ENCODE data around the gene PIK3C3. TPM values are rescaled to one million over a fixed set of nuclear protein-coding genes. Genes with fewer than 3 reads are reported as not detected.
A peak's percentile ranks its signal among the peaks of the same experiment; 100 is the strongest.

PIK3C3 gene
- total and polyA plus RNA-seq, 9 of the 15 experiments (the other 6 are each of a cell fraction or from before 2014, with no cell fraction given): 27.0 to 101 (median 42.9) TPM

GRCh38 chr18:41917181-41917580 is 37.9 kb upstream of the PIK3C3 start:
- no peak overlapping the region for H3K4me2 ChIP-seq (ENCODE audit: insufficient read depth, low read length)
- H3K9me3 ChIP-seq (replicated peaks; ENCODE audit: control insufficient read depth, insufficient read depth, low read depth, low read length): no peaks in the 10 kb centered on the region
- no peak overlapping the region for H2AFZ ChIP-seq (ENCODE audit: low read depth, low read length)
- DNase-seq (ENCODE audit: extremely low read depth in 1 of 4, low spot score in 3 of 4) (no peak), ATAC-seq (no peak), FAIRE-seq (no peak)
- in situ Hi-C loops (cut with MboI) (no loop called here), intact Hi-C loops (cut with micrococcal nuclease) (no loop called here)
- no peak overlapping the region for H3K9ac ChIP-seq (ENCODE audit: insufficient read depth in 1 of 2, low read depth in 2 of 2, low read length in 2 of 2)
- no TSS peak for BruUV-seq (replicated peaks)
- no peaks in the 10 kb centered on the region for H3K27me3 ChIP-seq (ENCODE audit: control insufficient read depth in 2 of 2, insufficient read depth in 2 of 2, low read length in 2 of 2)
- no peak overlapping the region for H3K4me3 ChIP-seq
- no peaks in the 10 kb centered on the region for H3K36me3 ChIP-seq (ENCODE audit: control insufficient read depth, insufficient read depth, low read length)
- H3K9me1 ChIP-seq (ENCODE audit: control insufficient read depth, insufficient read depth, low read length): no peaks in the 10 kb centered on the region
- H3K4me1 ChIP-seq (replicated peaks in 1 of 2; ENCODE audit: control insufficient read depth in 2 of 2, insufficient read depth in 2 of 2, low read length in 2 of 2): no peaks in the 10 kb centered on the region
- no peaks in the 10 kb centered on the region for H4K20me1 ChIP-seq (replicated peaks; ENCODE audit: control insufficient read depth, insufficient read depth, low read length)
- H3K27ac ChIP-seq (ENCODE audit: extremely low read depth, low read depth, low read length): no peak overlapping the region
- no peaks in the 10 kb centered on the region for H3K79me2 ChIP-seq (ENCODE audit: control insufficient read depth, insufficient read depth, low read length)
- TF ChIP-seq ZNF165 (CRISPR knock-in tag; IDR thresholded peaks at IDR 0.05; ENCODE audit: borderline replicate concordance) (no peak), ZNF41 (CRISPR knock-in tag; conservative IDR thresholded peaks at IDR 0.05) (no peak), TFE3 (CRISPR knock-in tag; IDR thresholded peaks at IDR 0.05) (peak; percentile 69), ZNF586 (CRISPR knock-in tag; conservative IDR thresholded peaks at IDR 0.05) (no peak), HES1 (IDR thresholded peaks at IDR 0.05; ENCODE audit: low read depth) (no peak), ZNF507 (tag; conservative IDR thresholded peaks at IDR 0.05) (no peak), NRF1 (conservative IDR thresholded peaks at IDR 0.05 in 1 of 2, IDR thresholded peaks at IDR 0.05 in 1 of 2) (no peak)
- 0% methylated on average over 3 of the region's 3 CpGs for WGBS (ENCODE audit: insufficient coverage, low coverage, missing lambda C conversion rate)
- ChIA-PET POLR2A (no interaction called here), CTCF (ENCODE audit: low intra/inter-chr PET ratio) (no interaction called here)
